ENCODE measurements around the gene PHF12. TPM values are rescaled to one million over a fixed set of nuclear protein-coding genes. Genes with fewer than 3 reads are reported as not detected.

The PHF12 gene
- total RNA-seq, 1 donor from 2014 or later = 33.6 TPM

GRCh38 chr17:28912938-28913333 is 38.4 kb downstream of the PHF12 start:
- TF ChIP-seq CTCF (IDR thresholded peaks at IDR 0.05) = no peak
- no peak overlapping the region for H3K4me3 Mint-ChIP-seq (ENCODE audit: unreplicated experiment)
- H3K27me3 Mint-ChIP-seq (ENCODE audit: low read depth) = no peaks in the 10 kb centered on the region
- no peak overlapping the region for H3K27ac Mint-ChIP-seq (ENCODE audit: unreplicated experiment)
- no peaks in the 10 kb centered on the region for H3K9me3 Mint-ChIP-seq (ENCODE audit: low read depth)
- H3K4me1 Mint-ChIP-seq (ENCODE audit: low read depth) = peaks cover 7% of the 10 kb centered on the region
- peaks cover 59% of the 10 kb centered on the region for H3K36me3 Mint-ChIP-seq (ENCODE audit: low read depth)
- DNase-seq (ENCODE audit: low spot score) = no peak

- Mint-ChIP-seq H3K4me1 (ENCODE audit: low read depth) (peaks cover 7% of the 10 kb centered on the region), H3K36me3 (ENCODE audit: low read depth) (peaks cover 57% of the 10 kb centered on the region), H3K4me3 (ENCODE audit: unreplicated experiment) (no peak overlapping the region), H3K9me3 (ENCODE audit: low read depth) (no peaks in the 10 kb centered on the region), H3K27ac (ENCODE audit: unreplicated experiment) (no peak overlapping the region), H3K27me3 (ENCODE audit: low read depth) (no peaks in the 10 kb centered on the region)
- TF ChIP-seq CTCF (IDR thresholded peaks at IDR 0.05) = peak; percentile 49
- no peak for DNase-seq (ENCODE audit: low spot score)
These were observed 38.9 kb downstream of the PHF12 start for GRCh38 chr17:28912281-28912937.

GRCh38 chr17:28911411-28912045 is 39.8 kb downstream of the PHF12 start:
- DNase-seq (ENCODE audit: low spot score) = no peak
- no peak overlapping the region for H3K4me3 Mint-ChIP-seq (ENCODE audit: unreplicated experiment)
- TF ChIP-seq CTCF (IDR thresholded peaks at IDR 0.05) = no peak
- H3K9me3 Mint-ChIP-seq (ENCODE audit: low read depth) = no peaks in the 10 kb centered on the region
- peaks cover 7% of the 10 kb centered on the region for H3K4me1 Mint-ChIP-seq (ENCODE audit: low read depth)
- H3K27me3 Mint-ChIP-seq (ENCODE audit: low read depth) = no peaks in the 10 kb centered on the region
- peaks cover 57% of the 10 kb centered on the region for H3K36me3 Mint-ChIP-seq (ENCODE audit: low read depth)
- H3K27ac Mint-ChIP-seq (ENCODE audit: unreplicated experiment) = no peak overlapping the region

- Mint-ChIP-seq H3K27ac (ENCODE audit: unreplicated experiment) (no peak overlapping the region), H3K36me3 (ENCODE audit: low read depth) (peaks cover 52% of the 10 kb centered on the region), H3K4me1 (ENCODE audit: low read depth) (peaks cover 7% of the 10 kb centered on the region), H3K27me3 (ENCODE audit: low read depth) (no peaks in the 10 kb centered on the region), H3K9me3 (ENCODE audit: low read depth) (no peaks in the 10 kb centered on the region), H3K4me3 (ENCODE audit: unreplicated experiment) (no peak overlapping the region)
- DNase-seq (ENCODE audit: low spot score) = no peak
- TF ChIP-seq CTCF (IDR thresholded peaks at IDR 0.05) = no peak
These were observed 40.8 kb downstream of the PHF12 start for GRCh38 chr17:28910534-28910933.

- H3K27ac Mint-ChIP-seq (ENCODE audit: unreplicated experiment) = peak overlapping the region; percentile 80
- no peaks in the 10 kb centered on the region for H3K27me3 Mint-ChIP-seq (ENCODE audit: low read depth)
- peaks cover 39% of the 10 kb centered on the region for H3K36me3 Mint-ChIP-seq (ENCODE audit: low read depth)
- no peaks in the 10 kb centered on the region for H3K9me3 Mint-ChIP-seq (ENCODE audit: low read depth)
- no peak for DNase-seq (ENCODE audit: low spot score)
- H3K4me3 Mint-ChIP-seq (ENCODE audit: unreplicated experiment) = no peak overlapping the region
- no peak for TF ChIP-seq CTCF (IDR thresholded peaks at IDR 0.05)
- H3K4me1 Mint-ChIP-seq (ENCODE audit: low read depth) = peaks cover 7% of the 10 kb centered on the region
These were observed 42.6 kb downstream of the PHF12 start for GRCh38 chr17:28908640-28909167.

Data from chondrocyte (in vitro differentiated cells).